H1 (cell line): ENCODE data around the gene TK2. TPM values are rescaled to one million over a fixed set of nuclear protein-coding genes. Genes with fewer than 3 reads are reported as not detected.

ENCODE experiments used
- ASH2L ChIP-seq: fragments of 200-600, 300-600 bp; sonication (generic); IDR thresholded peaks from one replicate; pipeline ENCODE4 v1.7.1; 2017; ENCODE audit warnings: low read length
- KDM4A ChIP-seq: IDR thresholded peaks from one replicate; pipeline ENCODE4 v1.7.1; 2012; ENCODE audit warnings: low read depth, mild to moderate bottlenecking, moderate library complexity, low read length, inconsistent platforms; ENCODE audit not compliant: severe bottlenecking
- POLR2AphosphoS5 ChIP-seq: IDR thresholded peaks from 2 replicates; pipeline ENCODE4 v1.6.1; 2011; ENCODE audit warnings: low read depth, low read length
- RNF2 ChIP-seq: fragments of 200-900, 300-1000 bp; sonication (generic); IDR thresholded peaks from 2 replicates; pipeline ENCODE4 v1.7.1; 2016; ENCODE audit warnings: borderline replicate concordance, low read depth, mild to moderate bottlenecking, antibody characterized with exemption, low read length; ENCODE audit not compliant: poor library complexity, severe bottlenecking; ENCODE audit errors: missing control alignments
- SIN3A ChIP-seq, 2 experiments: IDR thresholded peaks in 1 of 2; conservative IDR thresholded peaks in 1 of 2; 2 replicates each; pipeline ENCODE4 v1.6.1; 2011 to 2012; ENCODE audit warnings: low read length in 2 of 2, improper control_type of control experiment in 1 of 2, low read depth in 1 of 2, mild to moderate bottlenecking in 1 of 2
- TAF7 ChIP-seq: optimal IDR thresholded peaks from 2 replicates; pipeline ENCODE3; 2011; ENCODE audit warnings: low read depth, mild to moderate bottlenecking, inconsistent platforms, low read length, moderate library complexity, borderline replicate concordance
- polyA plus RNA-seq, 7 experiments: library from polyadenylated mRNA; depleted of rRNA in 3 of 7; stranded (reverse) in 5 of 7; unstranded in 2 of 7; fragments of >200 nt in 5 of 7; fragments of 200-250 nt in 2 of 7; gene quantifications; 1 replicate in 5 of 7; 2 replicates in 1 of 7; 4 replicates in 1 of 7; pipeline versions ENCODE4 v1.2.1 to v1.2.3, GENCODE V29; 2011 to 2013; ENCODE audit warnings: missing spikeins in 2 of 7, mixed read lengths in 2 of 7
- total RNA-seq: library from RNA; stranded (reverse); fragmentation: NEBNext Ultra II Directional; extraction: Animal tissue kit (Norgen Biotek cat#: 25700); gene quantifications from 2 replicates; pipeline ENCODE4 v1.2.1, GENCODE V29; 2021
- TF ChIP-seq, protein P1 (sequence below): fragments of 300-600 bp; sonication (generic); IDR thresholded peaks from 2 replicates; pipeline ENCODE4 v1.7.1; 2012; ENCODE audit warnings: low read length, moderate library complexity, mild to moderate bottlenecking, inconsistent platforms; ENCODE audit not compliant: insufficient replicate concordance

Gene TK2
- total and polyA plus RNA-seq, 2 of the 8 experiments (the other 6 are each of a cell fraction or from before 2014, with no cell fraction given) = 2.7 to 3.6 TPM

- TF ChIP-seq, protein P1, sequence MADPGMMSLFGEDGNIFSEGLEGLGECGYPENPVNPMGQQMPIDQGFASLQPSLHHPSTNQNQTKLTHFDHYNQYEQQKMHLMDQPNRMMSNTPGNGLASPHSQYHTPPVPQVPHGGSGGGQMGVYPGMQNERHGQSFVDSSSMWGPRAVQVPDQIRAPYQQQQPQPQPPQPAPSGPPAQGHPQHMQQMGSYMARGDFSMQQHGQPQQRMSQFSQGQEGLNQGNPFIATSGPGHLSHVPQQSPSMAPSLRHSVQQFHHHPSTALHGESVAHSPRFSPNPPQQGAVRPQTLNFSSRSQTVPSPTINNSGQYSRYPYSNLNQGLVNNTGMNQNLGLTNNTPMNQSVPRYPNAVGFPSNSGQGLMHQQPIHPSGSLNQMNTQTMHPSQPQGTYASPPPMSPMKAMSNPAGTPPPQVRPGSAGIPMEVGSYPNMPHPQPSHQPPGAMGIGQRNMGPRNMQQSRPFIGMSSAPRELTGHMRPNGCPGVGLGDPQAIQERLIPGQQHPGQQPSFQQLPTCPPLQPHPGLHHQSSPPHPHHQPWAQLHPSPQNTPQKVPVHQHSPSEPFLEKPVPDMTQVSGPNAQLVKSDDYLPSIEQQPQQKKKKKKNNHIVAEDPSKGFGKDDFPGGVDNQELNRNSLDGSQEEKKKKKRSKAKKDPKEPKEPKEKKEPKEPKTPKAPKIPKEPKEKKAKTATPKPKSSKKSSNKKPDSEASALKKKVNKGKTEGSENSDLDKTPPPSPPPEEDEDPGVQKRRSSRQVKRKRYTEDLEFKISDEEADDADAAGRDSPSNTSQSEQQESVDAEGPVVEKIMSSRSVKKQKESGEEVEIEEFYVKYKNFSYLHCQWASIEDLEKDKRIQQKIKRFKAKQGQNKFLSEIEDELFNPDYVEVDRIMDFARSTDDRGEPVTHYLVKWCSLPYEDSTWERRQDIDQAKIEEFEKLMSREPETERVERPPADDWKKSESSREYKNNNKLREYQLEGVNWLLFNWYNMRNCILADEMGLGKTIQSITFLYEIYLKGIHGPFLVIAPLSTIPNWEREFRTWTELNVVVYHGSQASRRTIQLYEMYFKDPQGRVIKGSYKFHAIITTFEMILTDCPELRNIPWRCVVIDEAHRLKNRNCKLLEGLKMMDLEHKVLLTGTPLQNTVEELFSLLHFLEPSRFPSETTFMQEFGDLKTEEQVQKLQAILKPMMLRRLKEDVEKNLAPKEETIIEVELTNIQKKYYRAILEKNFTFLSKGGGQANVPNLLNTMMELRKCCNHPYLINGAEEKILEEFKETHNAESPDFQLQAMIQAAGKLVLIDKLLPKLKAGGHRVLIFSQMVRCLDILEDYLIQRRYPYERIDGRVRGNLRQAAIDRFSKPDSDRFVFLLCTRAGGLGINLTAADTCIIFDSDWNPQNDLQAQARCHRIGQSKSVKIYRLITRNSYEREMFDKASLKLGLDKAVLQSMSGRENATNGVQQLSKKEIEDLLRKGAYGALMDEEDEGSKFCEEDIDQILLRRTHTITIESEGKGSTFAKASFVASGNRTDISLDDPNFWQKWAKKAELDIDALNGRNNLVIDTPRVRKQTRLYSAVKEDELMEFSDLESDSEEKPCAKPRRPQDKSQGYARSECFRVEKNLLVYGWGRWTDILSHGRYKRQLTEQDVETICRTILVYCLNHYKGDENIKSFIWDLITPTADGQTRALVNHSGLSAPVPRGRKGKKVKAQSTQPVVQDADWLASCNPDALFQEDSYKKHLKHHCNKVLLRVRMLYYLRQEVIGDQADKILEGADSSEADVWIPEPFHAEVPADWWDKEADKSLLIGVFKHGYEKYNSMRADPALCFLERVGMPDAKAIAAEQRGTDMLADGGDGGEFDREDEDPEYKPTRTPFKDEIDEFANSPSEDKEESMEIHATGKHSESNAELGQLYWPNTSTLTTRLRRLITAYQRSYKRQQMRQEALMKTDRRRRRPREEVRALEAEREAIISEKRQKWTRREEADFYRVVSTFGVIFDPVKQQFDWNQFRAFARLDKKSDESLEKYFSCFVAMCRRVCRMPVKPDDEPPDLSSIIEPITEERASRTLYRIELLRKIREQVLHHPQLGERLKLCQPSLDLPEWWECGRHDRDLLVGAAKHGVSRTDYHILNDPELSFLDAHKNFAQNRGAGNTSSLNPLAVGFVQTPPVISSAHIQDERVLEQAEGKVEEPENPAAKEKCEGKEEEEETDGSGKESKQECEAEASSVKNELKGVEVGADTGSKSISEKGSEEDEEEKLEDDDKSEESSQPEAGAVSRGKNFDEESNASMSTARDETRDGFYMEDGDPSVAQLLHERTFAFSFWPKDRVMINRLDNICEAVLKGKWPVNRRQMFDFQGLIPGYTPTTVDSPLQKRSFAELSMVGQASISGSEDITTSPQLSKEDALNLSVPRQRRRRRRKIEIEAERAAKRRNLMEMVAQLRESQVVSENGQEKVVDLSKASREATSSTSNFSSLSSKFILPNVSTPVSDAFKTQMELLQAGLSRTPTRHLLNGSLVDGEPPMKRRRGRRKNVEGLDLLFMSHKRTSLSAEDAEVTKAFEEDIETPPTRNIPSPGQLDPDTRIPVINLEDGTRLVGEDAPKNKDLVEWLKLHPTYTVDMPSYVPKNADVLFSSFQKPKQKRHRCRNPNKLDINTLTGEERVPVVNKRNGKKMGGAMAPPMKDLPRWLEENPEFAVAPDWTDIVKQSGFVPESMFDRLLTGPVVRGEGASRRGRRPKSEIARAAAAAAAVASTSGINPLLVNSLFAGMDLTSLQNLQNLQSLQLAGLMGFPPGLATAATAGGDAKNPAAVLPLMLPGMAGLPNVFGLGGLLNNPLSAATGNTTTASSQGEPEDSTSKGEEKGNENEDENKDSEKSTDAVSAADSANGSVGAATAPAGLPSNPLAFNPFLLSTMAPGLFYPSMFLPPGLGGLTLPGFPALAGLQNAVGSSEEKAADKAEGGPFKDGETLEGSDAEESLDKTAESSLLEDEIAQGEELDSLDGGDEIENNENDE = no peak
- TF ChIP-seq KDM4A = no peak
- TF ChIP-seq POLR2AphosphoS5 = no peak
- TF ChIP-seq RNF2 = no peak
- no peak for TF ChIP-seq SIN3A (conservative IDR thresholded peaks at IDR 0.05 in 1 of 2, IDR thresholded peaks at IDR 0.05 in 1 of 2; ENCODE audit: low read depth in 1 of 2, low read length in 2 of 2)
- no peak for TF ChIP-seq ASH2L
- no peak for TF ChIP-seq TAF7
Measured at GRCh38 chr16:66521951-66522771, 27.8 kb downstream of the TK2 start (continued).
